GM12892 (cell line): ENCODE results near the gene NT5C2.

Experiments
- POLR2AphosphoS5 ChIP-seq: IDR thresholded peaks from 2 replicates; pipeline ENCODE4 v1.6.1; 2011; ENCODE audit warnings: low read depth, low read length, control low read depth
- TAF1 ChIP-seq: IDR thresholded peaks from 2 replicates; pipeline ENCODE4 v1.6.1; 2011; ENCODE audit warnings: low read depth, mild to moderate bottlenecking, control low read depth, low read length, borderline replicate concordance

- TF ChIP-seq POLR2AphosphoS5, result no peak
- no peak for TF ChIP-seq TAF1
Measured at GRCh38 chr10:103064956-103065355, 128.1 kb downstream of the NT5C2 start.
